ENCODE results near the gene COQ8B. TPM values are rescaled to one million over a fixed set of nuclear protein-coding genes. Genes with fewer than 3 reads are reported as not detected.

The COQ8B gene
- polyA plus RNA-seq, 1 donor (not counting 4 experiments of a cell fraction or from before 2014, with no cell fraction given): 11.0 TPM

- TF ChIP-seq CTCF (optimal IDR thresholded peaks at IDR 0.05 in 1 of 3, IDR thresholded peaks at IDR 0.05 in 1 of 3, conservative IDR thresholded peaks at IDR 0.05 in 1 of 3; ENCODE audit: extremely low read depth in 1 of 3, insufficient read depth in 2 of 3, low read length in 3 of 3): no peak
- no peak for TF ChIP-seq EZH2 (IDR thresholded peaks at IDR 0.05; ENCODE audit: low read length)
- peaks cover 2% of the 10 kb centered on the region for H3K4me1 ChIP-seq (ENCODE audit: control insufficient read depth, extremely low read depth, insufficient read depth, low read length)
- no peak for FAIRE-seq
- H3K27ac ChIP-seq (ENCODE audit: control insufficient read depth, insufficient read depth, low read length): no peak overlapping the region
- dilution Hi-C loops (cut with MboI; ENCODE audit: extremely low pct_ligation_motif_present, low sequenced_read_pairs): no loop called here
- no peak for DNase-seq (ENCODE audit: low read depth, low spot score)
- H3K27me3 ChIP-seq (ENCODE audit: control insufficient read depth, extremely low read depth, insufficient read depth, low read length): no peaks in the 10 kb centered on the region
- no peak overlapping the region for H3K4me2 ChIP-seq (ENCODE audit: control insufficient read depth, extremely low read depth, insufficient read depth, low read depth, low read length)
- no peaks in the 10 kb centered on the region for H4K20me1 ChIP-seq (ENCODE audit: control insufficient read depth, extremely low read depth, insufficient read depth, low read length)
- peaks cover 19 to 34% of the 10 kb centered on the region in 2 experiments for H3K36me3 ChIP-seq (ENCODE audit: control insufficient read depth in 2 of 2, extremely low read depth in 1 of 2, insufficient read depth in 2 of 2, low read length in 2 of 2)
- no peaks in the 10 kb centered on the region for H3K79me2 ChIP-seq (ENCODE audit: control insufficient read depth, insufficient read depth, low read length)
- no peak overlapping the region for H2AFZ ChIP-seq (ENCODE audit: control insufficient read depth, low read length)
- no peaks in the 10 kb centered on the region for H3K9me1 ChIP-seq (ENCODE audit: control insufficient read depth, extremely low read depth, insufficient read depth, low read length)
- no peak overlapping the region for H3K4me3 ChIP-seq (ENCODE audit: control insufficient read depth in 2 of 3, extremely low read depth in 1 of 3, insufficient read depth in 2 of 3, low read depth in 1 of 3, low read length in 3 of 3)
- H3K9ac ChIP-seq (ENCODE audit: control insufficient read depth, extremely low read depth, insufficient read depth, low read length): no peak overlapping the region
- no peaks in the 10 kb centered on the region for H3K9me3 ChIP-seq (ENCODE audit: control insufficient read depth, low read depth, low read length)
Measured at GRCh38 chr19:40741527-40742390, 25.1 kb upstream of the COQ8B start.

- no peaks in the 10 kb centered on the region for H4K20me1 ChIP-seq (ENCODE audit: control insufficient read depth, extremely low read depth, insufficient read depth, low read length)
- FAIRE-seq: no peak
- H3K27ac ChIP-seq (ENCODE audit: control insufficient read depth, insufficient read depth, low read length): no peak overlapping the region
- peaks cover 23 to 36% of the 10 kb centered on the region in 2 experiments for H3K36me3 ChIP-seq (ENCODE audit: control insufficient read depth in 2 of 2, extremely low read depth in 1 of 2, insufficient read depth in 2 of 2, low read length in 2 of 2)
- H3K4me1 ChIP-seq (ENCODE audit: control insufficient read depth, extremely low read depth, insufficient read depth, low read length): peaks cover 2% of the 10 kb centered on the region
- H2AFZ ChIP-seq (ENCODE audit: control insufficient read depth, low read length): no peak overlapping the region
- no peaks in the 10 kb centered on the region for H3K9me3 ChIP-seq (ENCODE audit: control insufficient read depth, low read depth, low read length)
- no peaks in the 10 kb centered on the region for H3K9me1 ChIP-seq (ENCODE audit: control insufficient read depth, extremely low read depth, insufficient read depth, low read length)
- H3K9ac ChIP-seq (ENCODE audit: control insufficient read depth, extremely low read depth, insufficient read depth, low read length): no peak overlapping the region
- TF ChIP-seq EZH2 (IDR thresholded peaks at IDR 0.05; ENCODE audit: low read length): no peak
- no peak for TF ChIP-seq CTCF (optimal IDR thresholded peaks at IDR 0.05 in 1 of 3, IDR thresholded peaks at IDR 0.05 in 1 of 3, conservative IDR thresholded peaks at IDR 0.05 in 1 of 3; ENCODE audit: extremely low read depth in 1 of 3, insufficient read depth in 2 of 3, low read length in 3 of 3)
- H3K4me2 ChIP-seq (ENCODE audit: control insufficient read depth, extremely low read depth, insufficient read depth, low read depth, low read length): no peak overlapping the region
- no peak for DNase-seq (ENCODE audit: low read depth, low spot score)
- dilution Hi-C loops (cut with MboI; ENCODE audit: extremely low pct_ligation_motif_present, low sequenced_read_pairs): no loop called here
- no peaks in the 10 kb centered on the region for H3K27me3 ChIP-seq (ENCODE audit: control insufficient read depth, extremely low read depth, insufficient read depth, low read length)
- H3K79me2 ChIP-seq (ENCODE audit: control insufficient read depth, insufficient read depth, low read length): no peaks in the 10 kb centered on the region
- no peak overlapping the region for H3K4me3 ChIP-seq (ENCODE audit: control insufficient read depth in 2 of 3, extremely low read depth in 1 of 3, insufficient read depth in 2 of 3, low read depth in 1 of 3, low read length in 3 of 3)
Measured at GRCh38 chr19:40740747-40741146, 24.1 kb upstream of the COQ8B start.

Data from keratinocyte (primary cell).